Gastroesophageal sphincter (tissue), 3 donors: ENCODE results near the gene KPNB1.

Source experiments
- POLR2A ChIP-seq, 2 donors: fragments of 450-650 bp; IDR thresholded peaks; one replicate each; pipeline ENCODE4 v1.6.1; 2017; ENCODE audit warnings: antibody characterized with exemption in 2 of 2, mild to moderate bottlenecking in 2 of 2, moderate library complexity in 1 of 2
- TF ChIP-seq, protein P1 (sequence below), 4 experiments: fragments of 200-600 bp in 2 of 4; fragments of 450-650 bp in 2 of 4; sonication (generic) in 1 of 4; IDR thresholded peaks; one replicate each; pipeline ENCODE4 v1.5.1; 2017 to 2019; ENCODE audit warnings: antibody characterized with exemption in 4 of 4, mild to moderate bottlenecking in 2 of 4, moderate library complexity in 2 of 4

DNA sequence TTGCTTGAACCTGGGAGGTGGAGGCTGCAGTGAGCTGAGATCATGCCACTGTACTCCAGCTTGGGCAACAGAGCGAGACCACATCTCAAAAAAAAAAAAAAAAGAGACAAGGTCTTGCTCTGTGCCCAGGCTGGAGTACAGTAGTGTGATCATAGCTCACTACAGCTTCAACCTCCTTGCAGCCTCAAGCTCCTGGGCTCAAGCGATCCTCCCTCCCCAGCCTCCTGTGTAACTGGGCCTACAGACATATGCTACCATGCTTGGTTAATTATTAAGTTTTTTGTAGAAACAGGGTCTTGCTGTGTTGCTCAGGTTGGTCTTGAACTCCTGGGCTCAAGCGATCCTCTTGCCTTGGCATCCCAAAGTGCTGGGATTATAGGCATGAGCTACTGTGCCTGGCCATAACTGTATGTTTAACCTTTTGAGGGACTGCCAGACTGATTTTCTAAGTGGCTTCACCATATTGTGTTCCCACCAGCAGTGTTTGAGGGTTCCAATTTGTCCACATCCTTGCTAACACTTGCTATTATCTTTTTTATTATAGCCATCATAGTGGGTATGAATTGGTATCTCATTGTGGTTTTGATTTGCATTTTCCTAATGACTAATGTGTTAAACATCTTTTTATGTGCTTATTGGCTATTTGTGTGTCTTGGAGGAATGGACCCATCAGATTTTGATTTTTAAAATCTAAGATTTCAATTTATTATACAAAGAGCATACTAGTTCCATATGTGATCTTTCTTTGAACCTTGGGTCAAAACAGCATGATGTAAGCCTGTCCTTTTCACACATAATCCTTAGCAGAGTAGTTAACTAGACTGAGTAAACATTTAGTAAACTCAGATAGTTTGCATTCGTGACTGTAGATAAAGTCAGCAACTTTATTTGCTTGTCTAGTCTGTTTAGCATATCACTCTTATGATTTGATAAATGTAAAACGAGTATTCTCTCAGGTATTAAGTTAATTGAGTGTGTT is 38.1 kb upstream of the KPNB1 start:
- TF ChIP-seq, protein P1, sequence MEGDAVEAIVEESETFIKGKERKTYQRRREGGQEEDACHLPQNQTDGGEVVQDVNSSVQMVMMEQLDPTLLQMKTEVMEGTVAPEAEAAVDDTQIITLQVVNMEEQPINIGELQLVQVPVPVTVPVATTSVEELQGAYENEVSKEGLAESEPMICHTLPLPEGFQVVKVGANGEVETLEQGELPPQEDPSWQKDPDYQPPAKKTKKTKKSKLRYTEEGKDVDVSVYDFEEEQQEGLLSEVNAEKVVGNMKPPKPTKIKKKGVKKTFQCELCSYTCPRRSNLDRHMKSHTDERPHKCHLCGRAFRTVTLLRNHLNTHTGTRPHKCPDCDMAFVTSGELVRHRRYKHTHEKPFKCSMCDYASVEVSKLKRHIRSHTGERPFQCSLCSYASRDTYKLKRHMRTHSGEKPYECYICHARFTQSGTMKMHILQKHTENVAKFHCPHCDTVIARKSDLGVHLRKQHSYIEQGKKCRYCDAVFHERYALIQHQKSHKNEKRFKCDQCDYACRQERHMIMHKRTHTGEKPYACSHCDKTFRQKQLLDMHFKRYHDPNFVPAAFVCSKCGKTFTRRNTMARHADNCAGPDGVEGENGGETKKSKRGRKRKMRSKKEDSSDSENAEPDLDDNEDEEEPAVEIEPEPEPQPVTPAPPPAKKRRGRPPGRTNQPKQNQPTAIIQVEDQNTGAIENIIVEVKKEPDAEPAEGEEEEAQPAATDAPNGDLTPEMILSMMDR (IDR thresholded peaks at IDR 0.05), result no peak
- no peak for TF ChIP-seq POLR2A (IDR thresholded peaks at IDR 0.05)
